Measurements from ENCODE around the gene FAM174B. TPM values are rescaled to one million over a fixed set of nuclear protein-coding genes. Genes with fewer than 3 reads are reported as not detected.

The FAM174B gene
- total RNA-seq, 1 donor from 2014 or later: 57.7 TPM

DNA sequence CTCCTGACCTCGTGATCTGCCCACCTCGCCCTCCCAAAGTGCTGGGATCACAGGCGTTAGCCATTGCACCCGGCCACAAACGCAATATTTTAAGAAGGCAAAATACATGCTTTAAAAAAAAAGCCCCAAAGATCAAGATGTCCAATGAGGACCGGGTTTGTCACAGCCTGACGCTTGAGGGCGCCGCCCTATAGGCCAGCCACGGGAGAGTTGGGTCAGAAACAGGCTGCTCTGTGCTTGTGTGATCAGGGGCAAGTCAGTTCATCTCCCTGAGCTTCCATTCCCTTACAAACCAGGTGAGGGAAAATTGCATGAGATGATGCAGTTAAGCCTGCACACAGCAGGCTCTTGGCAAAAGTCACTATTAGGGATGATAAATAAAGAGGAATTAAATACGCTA lies 23.9 kb downstream of the FAM174B start:
- intact Hi-C loops (cut with DNase I): no loop called here
- DNase-seq: no peak

GRCh38 chr15:92629975-92630626 lies 25.5 kb downstream of the FAM174B start:
- intact Hi-C loops (cut with DNase I): no loop called here
- H3K27ac ChIP-seq: no peak overlapping the region
- peaks cover 2% of the 10 kb centered on the region for H3K4me1 ChIP-seq
- ATAC-seq (no peak), DNase-seq (no peak)
- H3K27me3 ChIP-seq (ENCODE audit: low read depth): no peaks in the 10 kb centered on the region
- no peak for TF ChIP-seq CTCF (IDR thresholded peaks at IDR 0.05)
- no peaks in the 10 kb centered on the region for H3K9me3 ChIP-seq
- no peak overlapping the region for H3K4me3 ChIP-seq
- peaks cover 9% of the 10 kb centered on the region for H3K36me3 ChIP-seq

More for the DNA sequence above, 23.9 kb downstream of the FAM174B start:
- no peaks in the 10 kb centered on the region for H3K9me3 ChIP-seq
- no peak overlapping the region for H3K27ac ChIP-seq
- H3K4me3 ChIP-seq: no peak overlapping the region
- ATAC-seq: no peak
- peaks cover 13% of the 10 kb centered on the region for H3K4me1 ChIP-seq
- H3K36me3 ChIP-seq: peaks cover 9% of the 10 kb centered on the region
- no peaks in the 10 kb centered on the region for H3K27me3 ChIP-seq (ENCODE audit: low read depth)
- no peak for TF ChIP-seq CTCF (IDR thresholded peaks at IDR 0.05)

DNA sequence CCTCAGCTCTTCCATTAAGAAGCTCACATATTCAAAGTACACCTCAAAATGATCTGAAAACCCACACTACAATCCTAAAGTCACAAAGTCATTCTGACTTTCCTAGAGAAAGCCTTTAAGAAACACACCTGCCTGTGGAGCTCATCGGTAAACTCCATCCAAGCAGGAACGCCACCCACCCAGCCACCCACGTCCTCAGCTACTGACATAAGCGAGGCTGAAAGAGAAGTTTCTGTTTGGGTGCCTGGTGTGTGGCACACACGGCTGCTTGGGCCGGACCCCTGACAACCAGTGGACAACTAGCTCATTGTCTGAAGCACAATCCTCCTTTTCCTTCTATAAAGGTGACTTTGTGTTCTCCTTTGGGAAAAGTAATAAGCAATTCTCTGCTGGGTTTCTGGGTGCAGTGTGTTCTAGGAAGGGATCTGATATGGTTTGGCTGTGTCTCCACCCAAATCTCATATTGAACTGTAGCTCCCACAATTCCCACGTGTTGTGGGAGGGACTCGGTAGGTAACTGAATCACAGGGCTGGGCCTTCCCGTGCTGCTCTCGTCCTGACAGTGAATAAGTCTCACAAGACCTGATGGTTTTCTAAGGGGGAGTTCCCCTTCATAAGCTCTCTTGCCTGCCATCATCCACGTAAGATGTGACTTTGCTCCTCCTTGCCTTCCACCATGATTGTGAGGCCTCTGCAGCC lies 26.1 kb downstream of the FAM174B start:
- Histone ChIP-seq H3K4me1 (peaks cover 9% of the 10 kb centered on the region), H3K27ac (no peak overlapping the region), H3K4me3 (no peak overlapping the region), H3K9me3 (no peaks in the 10 kb centered on the region), H3K27me3 (ENCODE audit: low read depth) (no peaks in the 10 kb centered on the region), H3K36me3 (peaks cover 9% of the 10 kb centered on the region)
- intact Hi-C loops (cut with DNase I): no loop called here
- no peak for TF ChIP-seq CTCF (IDR thresholded peaks at IDR 0.05)
- ATAC-seq (no peak), DNase-seq (no peak)

DNA sequence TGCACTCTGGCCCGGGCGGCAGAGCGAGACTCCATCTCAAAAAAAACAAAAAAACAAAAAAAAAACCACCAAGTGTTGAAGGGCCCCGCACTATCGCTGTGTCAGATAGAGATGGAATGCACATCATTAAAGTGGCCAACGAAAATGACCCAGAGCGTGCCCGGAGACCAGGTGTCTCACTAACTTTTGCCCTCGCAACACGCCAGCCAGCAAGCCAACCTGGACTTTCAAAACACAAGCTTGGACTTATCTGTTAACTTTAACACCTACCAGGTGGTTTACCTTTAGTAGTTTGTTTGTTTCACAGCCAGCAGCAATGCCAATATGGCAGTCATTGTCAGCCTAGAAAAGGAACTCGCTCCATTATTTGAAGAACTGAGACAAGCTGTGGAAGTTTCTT lies 28.6 kb downstream of the FAM174B start:
- TF ChIP-seq CTCF (IDR thresholded peaks at IDR 0.05): no peak
- no peak for ATAC-seq
- intact Hi-C loops (cut with DNase I): no loop called here
- Histone ChIP-seq H3K4me3 (no peak overlapping the region), H3K36me3 (peaks cover 9% of the 10 kb centered on the region), H3K9me3 (no peaks in the 10 kb centered on the region), H3K4me1 (peaks cover 13% of the 10 kb centered on the region), H3K27me3 (ENCODE audit: low read depth) (no peaks in the 10 kb centered on the region), H3K27ac (no peak overlapping the region)
- DNase-seq: no peak

DNA sequence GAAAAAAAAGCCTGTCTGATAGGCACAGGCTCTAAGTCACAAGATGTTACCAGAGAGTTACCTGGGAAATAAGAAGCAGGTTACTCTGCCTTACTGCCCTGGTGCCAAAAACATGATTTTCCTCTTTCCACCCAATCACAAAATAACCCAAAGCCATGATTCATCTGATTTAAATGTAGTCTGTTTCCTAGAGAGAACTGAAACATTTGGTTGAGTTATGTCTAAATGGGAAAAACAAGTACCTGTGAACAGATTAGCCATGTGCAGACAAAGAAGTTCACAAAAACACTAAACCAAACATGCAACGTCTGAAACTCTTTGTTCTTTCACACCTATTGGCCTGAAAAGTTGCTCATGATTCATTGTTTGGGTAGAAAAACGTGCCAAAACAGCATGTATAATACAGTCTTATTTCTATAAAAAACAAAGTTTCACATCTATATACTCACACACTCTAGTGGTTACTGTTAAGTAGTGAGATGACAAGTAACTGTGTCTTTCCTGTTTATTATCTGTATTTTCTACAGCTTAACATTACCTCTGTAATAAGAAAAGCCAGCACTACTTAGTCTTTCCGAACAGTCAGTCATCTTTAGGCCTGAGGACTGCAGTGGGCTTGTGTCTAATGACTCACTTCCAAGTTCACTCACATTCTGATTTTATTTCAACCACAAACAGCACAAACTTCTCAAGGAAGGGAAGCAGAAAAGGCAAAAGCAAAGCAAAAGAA lies 30.2 kb downstream of the FAM174B start:
- H3K27me3 ChIP-seq (ENCODE audit: low read depth): no peaks in the 10 kb centered on the region
- intact Hi-C loops (cut with DNase I): no loop called here
- no peaks in the 10 kb centered on the region for H3K9me3 ChIP-seq
- no peak overlapping the region for H3K4me3 ChIP-seq
- DNase-seq: no peak
- TF ChIP-seq CTCF (IDR thresholded peaks at IDR 0.05): no peak
- no peak overlapping the region for H3K27ac ChIP-seq
- peaks cover 9% of the 10 kb centered on the region for H3K36me3 ChIP-seq
- ATAC-seq: peak in 1 of 2 donors; percentile 34
- H3K4me1 ChIP-seq: peaks cover 14% of the 10 kb centered on the region

Measured in lower lobe of right lung (tissue), 2 donors.